Neural cell (in vitro differentiated cells): ENCODE results near the gene FAM227B. TPM values are rescaled to one million over a fixed set of nuclear protein-coding genes. Genes with fewer than 3 reads are reported as not detected.

Experiments used
- H2AFZ ChIP-seq: fragments of 200-600, 300-800 bp; sonication (generic), shearing (Covaris generic); 2 replicates; pipeline ENCODE4 v1.6.0; 2014; ENCODE audit warnings: low read depth, mild to moderate bottlenecking, antibody characterized with exemption, low read length, moderate library complexity
- H3F3A ChIP-seq: fragments of 200-600 bp; shearing (Covaris generic); 2 replicates; pipeline ENCODE4 v1.6.1; 2016; ENCODE audit warnings: mild to moderate bottlenecking, moderate library complexity, mixed read lengths, antibody characterized with exemption, low read length; ENCODE audit not compliant: insufficient read depth, poor library complexity, severe bottlenecking
- H3K27ac ChIP-seq: fragments of 200-600, 300-800 bp; sonication (generic), shearing (Covaris generic); 2 replicates; pipeline ENCODE4 v1.5.1; 2014; ENCODE audit warnings: mild to moderate bottlenecking, low read length, moderate library complexity
- H3K27me3 ChIP-seq: fragments of 300-800, 200-600 bp; sonication (generic), shearing (Covaris generic); 2 replicates; pipeline ENCODE4 v1.6.0; 2014; ENCODE audit warnings: mild to moderate bottlenecking, low read depth, low read length, moderate library complexity; ENCODE audit not compliant: insufficient read depth
- H3K36me3 ChIP-seq: fragments of 300-800, 200-600 bp; sonication (generic), shearing (Covaris generic); 2 replicates; pipeline ENCODE4 v1.5.1; 2014; ENCODE audit warnings: mild to moderate bottlenecking, antibody characterized with exemption, low read length, moderate library complexity; ENCODE audit not compliant: insufficient read depth
- H3K4me2 ChIP-seq: fragments of 300-800, 200-600 bp; sonication (generic), shearing (Covaris generic); 2 replicates; pipeline ENCODE4 v1.6.0; 2014; ENCODE audit warnings: mild to moderate bottlenecking, low read length
- H3K4me3 ChIP-seq: fragments of 300-800, 200-600 bp; sonication (generic), shearing (Covaris generic); 2 replicates; pipeline ENCODE4 v1.5.1; 2014; ENCODE audit warnings: mild to moderate bottlenecking, low read length, moderate library complexity
- H3K79me2 ChIP-seq: fragments of 200-600 bp; shearing (Covaris generic); replicated peaks from 2 replicates; pipeline ENCODE4 v1.6.0; 2014; ENCODE audit warnings: mild to moderate bottlenecking, low read length, moderate library complexity; ENCODE audit not compliant: insufficient read depth
- H3K9ac ChIP-seq: fragments of 300-800, 200-600 bp; sonication (generic), shearing (Covaris generic); 2 replicates; pipeline ENCODE4 v1.6.1; 2016; ENCODE audit warnings: mild to moderate bottlenecking, low read length, mixed read lengths
- H3K9me2 ChIP-seq: fragments of 200-600 bp; shearing (Covaris generic); 2 replicates; pipeline ENCODE4 v1.6.1; 2016; ENCODE audit warnings: mild to moderate bottlenecking, low read length, mixed read lengths; ENCODE audit not compliant: insufficient read depth
- H3K9me3 ChIP-seq: fragments of 200-600, 300-800 bp; sonication (generic), shearing (Covaris generic); 2 replicates; pipeline ENCODE4 v1.6.1; 2016; ENCODE audit warnings: mild to moderate bottlenecking, mixed run types, low read length, moderate library complexity, mixed read lengths
- H4K20me1 ChIP-seq: fragments of 200-600 bp; shearing (Covaris generic); 2 replicates; pipeline ENCODE4 v1.6.1; 2016; ENCODE audit warnings: mild to moderate bottlenecking, mixed run types; ENCODE audit not compliant: insufficient read depth
- EP300 ChIP-seq: fragments of 450-650 bp; conservative IDR thresholded peaks from 2 replicates; pipeline ENCODE4 v1.6.1; 2014; ENCODE audit warnings: antibody characterized with exemption, mild to moderate bottlenecking, moderate library complexity; ENCODE audit not compliant: poor library complexity, severe bottlenecking
- EZH2 ChIP-seq: fragments of 200-600, 300-800 bp; shearing (Covaris generic), sonication (generic); IDR thresholded peaks from 2 replicates; pipeline ENCODE4 v1.6.1; 2014; ENCODE audit warnings: antibody characterized with exemption, low read length, borderline replicate concordance, mild to moderate bottlenecking; ENCODE audit not compliant: insufficient read depth, poor library complexity, severe bottlenecking
- MXI1 ChIP-seq: fragments of 450-650 bp; conservative IDR thresholded peaks from 2 replicates; pipeline ENCODE4 v1.6.1; 2014; ENCODE audit warnings: antibody characterized with exemption, mild to moderate bottlenecking; ENCODE audit not compliant: poor library complexity, severe bottlenecking
- POLR2AphosphoS5 ChIP-seq: IDR thresholded peaks from 2 replicates; pipeline ENCODE4 v1.6.1; 2012
- RAD21 ChIP-seq: fragments of 450-650 bp; conservative IDR thresholded peaks from 2 replicates; pipeline ENCODE4 v1.6.1; 2014; ENCODE audit warnings: antibody characterized with exemption, mild to moderate bottlenecking, moderate library complexity
- REST ChIP-seq: IDR thresholded peaks from 2 replicates; pipeline ENCODE4 v1.6.1; 2012; ENCODE audit warnings: borderline replicate concordance
- SMC3 ChIP-seq: fragments of 450-650 bp; conservative IDR thresholded peaks from 2 replicates; pipeline ENCODE4 v1.6.1; 2014; ENCODE audit warnings: antibody characterized with exemption, mild to moderate bottlenecking, moderate library complexity; ENCODE audit not compliant: poor library complexity
- TAF1 ChIP-seq: IDR thresholded peaks from 2 replicates; pipeline ENCODE4 v1.6.1; 2012; ENCODE audit warnings: low read depth
- polyA plus RNA-seq: library from polyadenylated mRNA; depleted of rRNA; stranded (reverse); fragments of >200 nt; gene quantifications from 2 replicates; pipeline ENCODE4 v1.2.3, GENCODE V29; 2014
- TF ChIP-seq, protein P1 (sequence below): fragments of 450-650 bp; IDR thresholded peaks from 2 replicates; pipeline ENCODE4 v1.5.1; 2014; ENCODE audit warnings: antibody characterized with exemption, mild to moderate bottlenecking, moderate library complexity; ENCODE audit not compliant: poor library complexity, severe bottlenecking

Gene FAM227B
- polyA plus RNA-seq, 1 donor from 2014 or later, result 0.88 TPM

- Histone ChIP-seq H3K4me3 (no peak overlapping the region), H3K4me2 (no peak overlapping the region), H3K9me3 (no peaks in the 10 kb centered on the region), H3K27me3 (no peaks in the 10 kb centered on the region), H3K36me3 (no peaks in the 10 kb centered on the region), H3K9ac (no peak overlapping the region), H2AFZ (no peak overlapping the region), H3F3A (no peaks in the 10 kb centered on the region), H3K79me2 (no peaks in the 10 kb centered on the region), H3K9me2 (no peaks in the 10 kb centered on the region), H4K20me1 (no peaks in the 10 kb centered on the region), H3K27ac (no peak overlapping the region)
- TF ChIP-seq, protein P1, sequence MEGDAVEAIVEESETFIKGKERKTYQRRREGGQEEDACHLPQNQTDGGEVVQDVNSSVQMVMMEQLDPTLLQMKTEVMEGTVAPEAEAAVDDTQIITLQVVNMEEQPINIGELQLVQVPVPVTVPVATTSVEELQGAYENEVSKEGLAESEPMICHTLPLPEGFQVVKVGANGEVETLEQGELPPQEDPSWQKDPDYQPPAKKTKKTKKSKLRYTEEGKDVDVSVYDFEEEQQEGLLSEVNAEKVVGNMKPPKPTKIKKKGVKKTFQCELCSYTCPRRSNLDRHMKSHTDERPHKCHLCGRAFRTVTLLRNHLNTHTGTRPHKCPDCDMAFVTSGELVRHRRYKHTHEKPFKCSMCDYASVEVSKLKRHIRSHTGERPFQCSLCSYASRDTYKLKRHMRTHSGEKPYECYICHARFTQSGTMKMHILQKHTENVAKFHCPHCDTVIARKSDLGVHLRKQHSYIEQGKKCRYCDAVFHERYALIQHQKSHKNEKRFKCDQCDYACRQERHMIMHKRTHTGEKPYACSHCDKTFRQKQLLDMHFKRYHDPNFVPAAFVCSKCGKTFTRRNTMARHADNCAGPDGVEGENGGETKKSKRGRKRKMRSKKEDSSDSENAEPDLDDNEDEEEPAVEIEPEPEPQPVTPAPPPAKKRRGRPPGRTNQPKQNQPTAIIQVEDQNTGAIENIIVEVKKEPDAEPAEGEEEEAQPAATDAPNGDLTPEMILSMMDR, result no peak
- TF ChIP-seq RAD21 (no peak), EP300 (no peak), MXI1 (no peak), SMC3 (no peak), POLR2AphosphoS5 (no peak), TAF1 (no peak), EZH2 (no peak), REST (no peak)
Observed at GRCh38 chr15:49645277-49645676, 24.7 kb upstream of the FAM227B start.

DNA sequence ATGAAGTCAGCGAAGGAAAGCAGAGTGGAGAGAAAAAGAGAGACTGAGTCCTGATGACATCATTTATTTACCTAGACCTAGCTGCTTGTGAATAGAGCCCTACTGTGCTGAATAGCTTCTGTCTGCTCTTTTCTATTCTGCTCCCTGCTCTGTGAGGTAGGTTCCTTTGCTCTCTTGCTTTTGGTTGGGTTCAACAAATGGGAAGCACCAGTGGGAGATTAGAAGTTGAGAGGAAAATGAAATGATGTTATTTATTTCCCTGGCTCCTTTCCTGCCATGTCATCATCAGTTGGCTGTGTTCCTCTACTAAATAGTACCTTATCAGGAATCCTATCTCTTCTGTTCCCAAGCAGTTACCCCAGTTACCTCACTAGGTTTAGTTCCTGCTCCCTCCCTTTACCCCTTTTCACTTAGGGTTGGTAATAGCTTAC, 23.8 kb upstream of the FAM227B start:
- Histone ChIP-seq H3K79me2 (no peaks in the 10 kb centered on the region), H3K9me3 (no peaks in the 10 kb centered on the region), H3K4me3 (no peak overlapping the region), H3K4me2 (no peak overlapping the region), H4K20me1 (no peaks in the 10 kb centered on the region), H3K36me3 (no peaks in the 10 kb centered on the region), H3K27ac (no peak overlapping the region), H3F3A (no peaks in the 10 kb centered on the region), H3K9me2 (no peaks in the 10 kb centered on the region), H3K9ac (no peak overlapping the region), H3K27me3 (no peaks in the 10 kb centered on the region), H2AFZ (no peak overlapping the region)
- TF ChIP-seq TAF1 (no peak), EZH2 (no peak), SMC3 (no peak), EP300 (no peak), POLR2AphosphoS5 (no peak)

GRCh38 chr15:49637857-49638256, 17.2 kb upstream of the FAM227B start:
- Histone ChIP-seq H3K9me3 (no peaks in the 10 kb centered on the region), H3F3A (no peaks in the 10 kb centered on the region), H3K4me3 (no peak overlapping the region), H3K27me3 (no peaks in the 10 kb centered on the region), H3K9me2 (no peaks in the 10 kb centered on the region), H4K20me1 (no peaks in the 10 kb centered on the region), H3K36me3 (no peaks in the 10 kb centered on the region), H3K4me2 (no peak overlapping the region), H2AFZ (no peak overlapping the region), H3K9ac (no peak overlapping the region), H3K79me2 (no peaks in the 10 kb centered on the region), H3K27ac (no peak overlapping the region)
- TF ChIP-seq MXI1 (no peak), REST (no peak), EZH2 (no peak), EP300 (no peak), TAF1 (no peak), SMC3 (no peak), RAD21 (no peak), POLR2AphosphoS5 (no peak)
- TF ChIP-seq, protein P1, result no peak
